HG03108 (cell line): ENCODE results near the gene CLIC4.

Experiments used
- ATAC-seq: cut with Tn5 transposase; IDR thresholded peaks from one replicate; pipeline ENCODE4 v1.9.1; 2021; ENCODE audit warnings: moderate library complexity; ENCODE audit not compliant: unreplicated experiment

The CLIC4 gene

GRCh38 chr1:24856787-24857506 is 111.7 kb downstream of the CLIC4 start:
- ATAC-seq = no peak

GRCh38 chr1:24857507-24858133 is 112.4 kb downstream of the CLIC4 start:
- no peak for ATAC-seq

GRCh38 chr1:24858277-24858676 is 113.0 kb downstream of the CLIC4 start:
- ATAC-seq = no peak

GRCh38 chr1:24859063-24860010 is 114.1 kb downstream of the CLIC4 start:
- no peak for ATAC-seq

- no peak for ATAC-seq
Observed at GRCh38 chr1:24860841-24861240, 115.6 kb downstream of the CLIC4 start.

- ATAC-seq = no peak
Observed at GRCh38 chr1:24861821-24862727, 116.8 kb downstream of the CLIC4 start.

- ATAC-seq = no peak
Observed at GRCh38 chr1:24862775-24863483, 117.7 kb downstream of the CLIC4 start.

- ATAC-seq = no peak
Observed at GRCh38 chr1:24864370-24864777, 119.1 kb downstream of the CLIC4 start.

- ATAC-seq = no peak
Observed at GRCh38 chr1:24865168-24865567, 119.9 kb downstream of the CLIC4 start.

- ATAC-seq = no peak
Observed at GRCh38 chr1:24865587-24865986, 120.3 kb downstream of the CLIC4 start.

GRCh38 chr1:24866211-24867083 is 121.2 kb downstream of the CLIC4 start:
- ATAC-seq = no peak

- no peak for ATAC-seq
Observed at GRCh38 chr1:24867084-24867870, 122.0 kb downstream of the CLIC4 start.

- no peak for ATAC-seq
Observed at GRCh38 chr1:24868016-24868875, 123.0 kb downstream of the CLIC4 start.

- no peak for ATAC-seq
Observed at GRCh38 chr1:24870551-24871195, 125.4 kb downstream of the CLIC4 start.

- ATAC-seq = no peak
Observed at GRCh38 chr1:24871306-24871901, 126.2 kb downstream of the CLIC4 start.
